ENCODE results near the gene BLID. TPM values are rescaled to one million over a fixed set of nuclear protein-coding genes. Genes with fewer than 3 reads are reported as not detected.

Gene BLID
- total RNA-seq, 2 donors from 2014 or later: not detected

- Mint-ChIP-seq H3K9me3 (no peaks in the 10 kb centered on the region), H3K4me1 (no peaks in the 10 kb centered on the region), H3K27me3 (ENCODE audit: insufficient read depth) (no peaks in the 10 kb centered on the region), H3K4me3 (no peak overlapping the region), H3K27ac (no peak overlapping the region), H3K36me3 (ENCODE audit: low read depth) (no peaks in the 10 kb centered on the region)
- Histone ChIP-seq H3K36me3 (ENCODE audit: control insufficient read depth, insufficient read depth, low read length) (no peaks in the 10 kb centered on the region), H3K4me1 (ENCODE audit: control insufficient read depth, insufficient read depth, low read length) (no peaks in the 10 kb centered on the region), H3K4me3 (ENCODE audit: low read length) (no peak overlapping the region), H3K9ac (ENCODE audit: extremely low read depth, low read length, poor library complexity, severe bottlenecking) (no peak overlapping the region), H3K9me3 (ENCODE audit: control insufficient read depth, low read length) (no peaks in the 10 kb centered on the region), H3K27ac (ENCODE audit: low read depth, low read length) (no peak overlapping the region), H3K27me3 (ENCODE audit: control insufficient read depth, insufficient read depth, low read length, poor library complexity, severe bottlenecking) (no peaks in the 10 kb centered on the region)
- no peak for TF ChIP-seq CTCF (conservative IDR thresholded peaks at IDR 0.05)
- no peak for DNase-seq
These were observed 576 bp upstream of the BLID start for GRCh38 chr11:122116591-122116990.

GRCh38 chr11:122114976-122115375 lies 1.0 kb downstream of the BLID start:
- Histone ChIP-seq H3K9me3 (ENCODE audit: control insufficient read depth, low read length) (no peaks in the 10 kb centered on the region), H3K9ac (ENCODE audit: extremely low read depth, low read length, poor library complexity, severe bottlenecking) (no peak overlapping the region), H3K4me3 (ENCODE audit: low read length) (no peak overlapping the region), H3K27me3 (ENCODE audit: control insufficient read depth, insufficient read depth, low read length, poor library complexity, severe bottlenecking) (peaks cover 4% of the 10 kb centered on the region), H3K4me1 (ENCODE audit: control insufficient read depth, insufficient read depth, low read length) (no peaks in the 10 kb centered on the region), H3K36me3 (ENCODE audit: control insufficient read depth, insufficient read depth, low read length) (no peaks in the 10 kb centered on the region), H3K27ac (ENCODE audit: low read depth, low read length) (no peak overlapping the region)
- Mint-ChIP-seq H3K4me3 (no peak overlapping the region), H3K4me1 (no peaks in the 10 kb centered on the region), H3K27ac (no peak overlapping the region), H3K27me3 (ENCODE audit: insufficient read depth) (no peaks in the 10 kb centered on the region), H3K9me3 (no peaks in the 10 kb centered on the region), H3K36me3 (ENCODE audit: low read depth) (no peaks in the 10 kb centered on the region)
- DNase-seq: no peak
- no peak for TF ChIP-seq CTCF (conservative IDR thresholded peaks at IDR 0.05)
- 90 to 100% methylated on average over 1 to 2 of the region's 2 CpGs for WGBS, 2 experiments (ENCODE audit: insufficient coverage in 1 of 2, insufficient read length in 1 of 2)

GRCh38 chr11:122113836-122114825 lies 1.9 kb downstream of the BLID start:
- Mint-ChIP-seq H3K4me3 (no peak overlapping the region), H3K4me1 (no peaks in the 10 kb centered on the region), H3K27ac (no peak overlapping the region), H3K9me3 (no peaks in the 10 kb centered on the region), H3K36me3 (ENCODE audit: low read depth) (no peaks in the 10 kb centered on the region), H3K27me3 (ENCODE audit: insufficient read depth) (no peaks in the 10 kb centered on the region)
- 86 to 92% methylated on average over 5 to 7 of the region's 8 CpGs for WGBS, 2 experiments (ENCODE audit: insufficient coverage in 1 of 2, insufficient read length in 1 of 2)
- H3K9me3 ChIP-seq (ENCODE audit: control insufficient read depth, low read length): no peaks in the 10 kb centered on the region
- no peaks in the 10 kb centered on the region for H3K36me3 ChIP-seq (ENCODE audit: control insufficient read depth, insufficient read depth, low read length)
- no peak for DNase-seq
- H3K4me3 ChIP-seq (ENCODE audit: low read length): no peak overlapping the region
- H3K4me1 ChIP-seq (ENCODE audit: control insufficient read depth, insufficient read depth, low read length): no peaks in the 10 kb centered on the region
- no peak overlapping the region for H3K27ac ChIP-seq (ENCODE audit: low read depth, low read length)
- H3K27me3 ChIP-seq (ENCODE audit: control insufficient read depth, insufficient read depth, low read length, poor library complexity, severe bottlenecking): peaks cover 4% of the 10 kb centered on the region
- no peak for TF ChIP-seq CTCF (conservative IDR thresholded peaks at IDR 0.05)
- no peak overlapping the region for H3K9ac ChIP-seq (ENCODE audit: extremely low read depth, low read length, poor library complexity, severe bottlenecking)

Measured in endodermal cell (in vitro differentiated cells).